Caco-2 (cell line): ENCODE data around the gene CSK. TPM values are rescaled to one million over a fixed set of nuclear protein-coding genes. Genes with fewer than 3 reads are reported as not detected.
A peak's percentile ranks its signal among the peaks of the same experiment; 100 is the strongest.

Experiments
- Bru-seq: library from RNA; stranded (reverse); fragments of 400-500 nt; gene quantifications from one replicate; lab custom pipeline; 2021; lab: Mats Ljungman, UMichigan
- BruChase-seq, 2 experiments: library from RNA; stranded (reverse); fragments of 400-500 nt; gene quantifications; one replicate each; lab custom pipeline; 2021; lab: Mats Ljungman, UMichigan
- BruUV-seq: library from RNA; stranded (reverse); fragments of 400-500 nt; replicated peaks from 2 replicates; lab custom pipeline; 2021; lab: Mats Ljungman, UMichigan
- CTCF ChIA-PET: fragments of 300-600 bp; sonication (Branson Sonifier 250); formaldehyde crosslinking; loops from one replicate; lab custom pipeline; 2022; ENCODE audit warnings: antibody characterized with exemption; lab: Charles Lee
- POLR2A ChIA-PET: fragments of 300-600 bp; sonication (Branson Sonifier 250); formaldehyde crosslinking; loops from one replicate; lab custom pipeline; 2022; ENCODE audit warnings: antibody characterized with exemption; lab: Charles Lee
- DNase-seq, 2 experiments: peaks; one replicate each; pipeline versions ENCODE4 v3.0.0 to v3.0.0-alpha.2; 2020 to 2022
- H3K27me3 ChIP-seq: replicated peaks from 2 replicates; pipeline ENCODE4 v1.6.0; 2011; ENCODE audit warnings: low read length; ENCODE audit not compliant: control insufficient read depth, insufficient read depth
- H3K36me3 ChIP-seq: 2 replicates; pipeline ENCODE4 v1.5.1; 2011; ENCODE audit warnings: low read length; ENCODE audit not compliant: control insufficient read depth, insufficient read depth
- H3K4me1 ChIP-seq: fragments of 250-450 bp; sonication (Bioruptor Pico); 2 replicates; pipeline ENCODE4 v1.5.1; 2020; ENCODE audit warnings: mild to moderate bottlenecking
- H3K4me3 ChIP-seq: 2 replicates; pipeline ENCODE4 v1.5.1; 2011; ENCODE audit warnings: low read depth, mild to moderate bottlenecking, control low read depth, low read length
- H3K9me3 ChIP-seq: fragments of 250-450 bp; sonication (Bioruptor Pico); 2 replicates; pipeline ENCODE4 v1.5.1; 2020; ENCODE audit warnings: mild to moderate bottlenecking, moderate library complexity
- H3K27ac Mint-ChIP-seq: one replicate; pipeline ENCODE4 v1.8.0; 2022; ENCODE audit warnings: mixed read lengths; ENCODE audit not compliant: unreplicated experiment
- H3K27me3 Mint-ChIP-seq: one replicate; pipeline ENCODE4 v1.8.0; 2022; ENCODE audit warnings: mixed read lengths; ENCODE audit not compliant: insufficient read depth, unreplicated experiment
- H3K36me3 Mint-ChIP-seq: one replicate; pipeline ENCODE4 v1.8.0; 2022; ENCODE audit warnings: mild to moderate bottlenecking, mixed read lengths; ENCODE audit not compliant: insufficient read depth, unreplicated experiment
- H3K4me1 Mint-ChIP-seq: one replicate; pipeline ENCODE4 v1.8.0; 2022; ENCODE audit warnings: low read depth, mixed read lengths; ENCODE audit not compliant: unreplicated experiment
- H3K4me3 Mint-ChIP-seq: one replicate; pipeline ENCODE4 v1.8.0; 2022; ENCODE audit warnings: mild to moderate bottlenecking, moderate library complexity, mixed read lengths; ENCODE audit not compliant: unreplicated experiment
- H3K9me3 Mint-ChIP-seq: one replicate; pipeline ENCODE4 v1.8.0; 2022; ENCODE audit warnings: mixed read lengths; ENCODE audit not compliant: unreplicated experiment
- CTCF ChIP-seq, 2 experiments: fragments of 200-600 bp in 1 of 2; IDR thresholded peaks; 1 replicate in 1 of 2; 2 replicates in 1 of 2; pipeline versions ENCODE4 v1.5.1 to v1.8.0; 2011 to 2022; ENCODE audit warnings: antibody characterized with exemption in 1 of 2, control low read depth in 1 of 2, inconsistent platforms in 1 of 2, low read depth in 1 of 2, low read length in 1 of 2, mild to moderate bottlenecking in 1 of 2, moderate library complexity in 1 of 2; ENCODE audit not compliant: insufficient read depth in 1 of 2, severe bottlenecking in 1 of 2, unreplicated experiment in 1 of 2
- intact Hi-C: fragments of 100-400 bp; cut with micrococcal nuclease; formaldehyde crosslinking; loops from one replicate; pipeline ENCODE4 v1.10.0; 2022; ENCODE audit not compliant: unreplicated experiment
- long read RNA-seq: library from polyadenylated mRNA; stranded (forward); transcript quantifications from one replicate; pipeline ENCODE4 v2.0.0, GENCODE V29; 2022
- total RNA-seq: library from RNA; stranded (reverse); gene quantifications from 2 replicates; pipeline ENCODE4 v1.2.3, GENCODE V29; 2022

The CSK gene
- total RNA-seq, result 62.7 and 62.8 TPM in 2 replicates
- percentile 68 among the genes with signal in this experiment for Bru-seq, nascent RNA
- percentile 76 among the genes with signal in this experiment for BruChase-seq, experiment 1, labeled RNA remaining after a 2-hour chase
- BruChase-seq, experiment 2, labeled RNA remaining after a 6-hour chase, result percentile 81 among the genes with signal in this experiment
- long read RNA-seq, transcript CSK-201 (13 exons, 2,767 nt), result major isoform, 13 of 19 reads
- long read RNA-seq, partial matches to known transcripts, result 4 of 19 reads
- long read RNA-seq, other reads (novel, unspliced or antisense), result 2 of 19 reads

- intact Hi-C loops, result loop anchor here (2.0 kb wide), 2 partner anchors 19 to 61 kb away; partner anchors contain the start of gene ULK3
Observed at GRCh38 chr15:74781431-74782258, at the start of gene CSK. Gene CSK, plus strand, starts transcription at chr15:74782080. Its CDS starts 16,218 bp downstream, at chr15:74798298.

GRCh38 chr15:74732846-74733245 lies 49.0 kb upstream of the CSK start:
- no peak overlapping the region for H3K4me3 Mint-ChIP-seq
- no peaks in the 10 kb centered on the region for H3K9me3 ChIP-seq
- no peaks in the 10 kb centered on the region for H3K27me3 ChIP-seq
- TF ChIP-seq CTCF (IDR thresholded peaks at IDR 0.05; ENCODE audit: insufficient read depth in 1 of 2, low read depth in 1 of 2, low read length in 1 of 2, severe bottlenecking in 1 of 2, unreplicated experiment in 1 of 2), result no peak
- peaks cover 19% of the 10 kb centered on the region for H3K4me1 Mint-ChIP-seq
- CTCF ChIA-PET, result no interaction called here
- no TSS peak for BruUV-seq
- POLR2A ChIA-PET, result no interaction called here
- DNase-seq, result no peak
- H3K4me3 ChIP-seq, result no peak overlapping the region
- H3K4me1 ChIP-seq, result peaks cover 22% of the 10 kb centered on the region
- no peaks in the 10 kb centered on the region for H3K36me3 ChIP-seq
- H3K27me3 Mint-ChIP-seq, result no peaks in the 10 kb centered on the region
- no peak overlapping the region for H3K27ac Mint-ChIP-seq
- no peaks in the 10 kb centered on the region for H3K9me3 Mint-ChIP-seq
- intact Hi-C loops, result no loop called here
- peaks cover 10% of the 10 kb centered on the region for H3K36me3 Mint-ChIP-seq

More at GRCh38 chr15:74781431-74782258, at the start of gene CSK:
- H3K27me3 ChIP-seq, result no peaks in the 10 kb centered on the region
- CTCF ChIA-PET, result interaction anchor here (0.6 to 1.4 kb wide), 8 partner anchors 8 to 176 kb away, joined by 3 to 4 read pairs (median 3); partner anchors contain the start of gene ULK3
- no peaks in the 10 kb centered on the region for H3K9me3 Mint-ChIP-seq
- POLR2A ChIA-PET, result no interaction called here
- BruUV-seq, result no TSS peak
- peak within 1 kb of the TSS; percentile 55 for H3K27ac Mint-ChIP-seq
- peaks cover 32% of the 10 kb centered on the region for H3K4me1 ChIP-seq
- DNase-seq, result peak in 1 of 2 experiments; percentile 76
- no peaks in the 10 kb centered on the region for H3K27me3 Mint-ChIP-seq
- peaks cover 10% of the 10 kb centered on the region for H3K36me3 Mint-ChIP-seq
- peaks cover 31% of the 10 kb centered on the region for H3K4me1 Mint-ChIP-seq
- peak within 1 kb of the TSS; percentile 90 for H3K4me3 Mint-ChIP-seq
- peak within 1 kb of the TSS; percentile 82 for H3K4me3 ChIP-seq
- no peaks in the 10 kb centered on the region for H3K36me3 ChIP-seq
- no peaks in the 10 kb centered on the region for H3K9me3 ChIP-seq
- TF ChIP-seq CTCF (IDR thresholded peaks at IDR 0.05; ENCODE audit: insufficient read depth in 1 of 2, low read depth in 1 of 2, low read length in 1 of 2, severe bottlenecking in 1 of 2, unreplicated experiment in 1 of 2), result peak; percentile 41 to 73

- ChIA-PET POLR2A (no interaction called here), CTCF (no interaction called here)
- H3K4me1 ChIP-seq, result peaks cover 22% of the 10 kb centered on the region
- Mint-ChIP-seq H3K27me3 (no peaks in the 10 kb centered on the region), H3K36me3 (peaks cover 10% of the 10 kb centered on the region), H3K4me3 (no peak overlapping the region), H3K4me1 (peaks cover 19% of the 10 kb centered on the region), H3K27ac (no peak overlapping the region), H3K9me3 (no peaks in the 10 kb centered on the region)
- no peaks in the 10 kb centered on the region for H3K27me3 ChIP-seq
- no peaks in the 10 kb centered on the region for H3K9me3 ChIP-seq
- no TSS peak for BruUV-seq
- no peak overlapping the region for H3K4me3 ChIP-seq
- no peak for TF ChIP-seq CTCF (IDR thresholded peaks at IDR 0.05; ENCODE audit: insufficient read depth in 1 of 2, low read depth in 1 of 2, low read length in 1 of 2, severe bottlenecking in 1 of 2, unreplicated experiment in 1 of 2)
- intact Hi-C loops, result no loop called here
- no peaks in the 10 kb centered on the region for H3K36me3 ChIP-seq
- no peak for DNase-seq
Observed at GRCh38 chr15:74733269-74733668, 48.6 kb upstream of the CSK start.
